Measurements from ENCODE around the gene SOHLH2. TPM values are rescaled to one million over a fixed set of nuclear protein-coding genes. Genes with fewer than 3 reads are reported as not detected.
A peak's percentile ranks its signal among the peaks of the same experiment; 100 is the strongest.

Gene SOHLH2
- total and polyA plus RNA-seq, 2 experiments from 2014 or later: 0.93 TPM; not detected in 1

GRCh38 chr13:36133950-36134626 lies 80.3 kb downstream of the SOHLH2 start:
- TF ChIP-seq CTCF (IDR thresholded peaks at IDR 0.05; ENCODE audit: poor library complexity) (no peak), EZH2 (IDR thresholded peaks at IDR 0.05; ENCODE audit: borderline replicate concordance) (no peak), EZH2phosphoT487 (IDR thresholded peaks at IDR 0.05; ENCODE audit: low read depth, severe bottlenecking, unreplicated experiment) (no peak)
- Histone ChIP-seq H3K79me2 (no peaks in the 10 kb centered on the region), H3K9me2 (replicated peaks; ENCODE audit: insufficient read depth) (no peaks in the 10 kb centered on the region), H3K27me3 (peaks cover 54% of the 10 kb centered on the region), H3K4me1 (ENCODE audit: insufficient read depth) (no peaks in the 10 kb centered on the region), H3K27ac (no peak overlapping the region), H4K20me1 (ENCODE audit: insufficient read depth, poor library complexity, severe bottlenecking) (no peaks in the 10 kb centered on the region), H3K36me3 (replicated peaks; ENCODE audit: insufficient read depth, low read depth) (no peaks in the 10 kb centered on the region), H3K4me2 (no peak overlapping the region), H3K9me3 (ENCODE audit: low read depth) (no peaks in the 10 kb centered on the region), H3K4me3 (no peak overlapping the region), H2AFZ (no peak overlapping the region)
- 86% methylated on average over 5 of the region's 5 CpGs for WGBS (ENCODE audit: low lambda C conversion rate, missing lambda C conversion rate)
- no peak for DNase-seq (ENCODE audit: low spot score)

DNA sequence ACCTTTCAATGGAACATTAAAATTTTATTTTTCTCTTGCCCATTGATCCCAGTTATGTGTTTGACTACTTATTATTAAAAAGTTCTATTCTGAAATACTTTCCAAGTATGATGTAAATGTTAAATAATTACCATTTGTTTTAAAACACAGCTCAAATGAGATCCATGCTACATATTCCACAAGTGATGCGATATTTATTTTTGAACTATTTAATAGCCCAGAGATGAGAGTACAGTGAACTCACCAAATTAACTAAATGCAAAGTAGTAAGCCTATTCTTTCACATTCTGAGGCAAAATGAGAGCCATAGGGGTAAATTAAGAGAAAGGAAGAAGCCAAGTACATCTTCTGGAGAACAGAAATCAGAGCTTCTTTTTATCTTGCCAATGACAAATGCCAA lies 82.0 kb downstream of the SOHLH2 start:
- no peak for DNase-seq (ENCODE audit: low spot score)
- no peak overlapping the region for H2AFZ ChIP-seq
- no peaks in the 10 kb centered on the region for H3K4me1 ChIP-seq (ENCODE audit: insufficient read depth)
- peaks cover 70% of the 10 kb centered on the region for H3K27me3 ChIP-seq
- H3K27ac ChIP-seq: no peak overlapping the region
- no peaks in the 10 kb centered on the region for H3K9me2 ChIP-seq (replicated peaks; ENCODE audit: insufficient read depth)
- H3K9me3 ChIP-seq (ENCODE audit: low read depth): no peaks in the 10 kb centered on the region
- TF ChIP-seq EZH2phosphoT487 (IDR thresholded peaks at IDR 0.05; ENCODE audit: low read depth, severe bottlenecking, unreplicated experiment) (no peak), EZH2 (IDR thresholded peaks at IDR 0.05; ENCODE audit: borderline replicate concordance) (no peak), CTCF (IDR thresholded peaks at IDR 0.05; ENCODE audit: poor library complexity) (no peak)
- no peaks in the 10 kb centered on the region for H4K20me1 ChIP-seq (ENCODE audit: insufficient read depth, poor library complexity, severe bottlenecking)
- no peaks in the 10 kb centered on the region for H3K79me2 ChIP-seq
- no peak overlapping the region for H3K4me3 ChIP-seq
- no peak overlapping the region for H3K4me2 ChIP-seq
- H3K36me3 ChIP-seq (replicated peaks; ENCODE audit: insufficient read depth, low read depth): no peaks in the 10 kb centered on the region
- 100% methylated on average over 1 of the region's 1 CpG for WGBS (ENCODE audit: low lambda C conversion rate, missing lambda C conversion rate)

DNA sequence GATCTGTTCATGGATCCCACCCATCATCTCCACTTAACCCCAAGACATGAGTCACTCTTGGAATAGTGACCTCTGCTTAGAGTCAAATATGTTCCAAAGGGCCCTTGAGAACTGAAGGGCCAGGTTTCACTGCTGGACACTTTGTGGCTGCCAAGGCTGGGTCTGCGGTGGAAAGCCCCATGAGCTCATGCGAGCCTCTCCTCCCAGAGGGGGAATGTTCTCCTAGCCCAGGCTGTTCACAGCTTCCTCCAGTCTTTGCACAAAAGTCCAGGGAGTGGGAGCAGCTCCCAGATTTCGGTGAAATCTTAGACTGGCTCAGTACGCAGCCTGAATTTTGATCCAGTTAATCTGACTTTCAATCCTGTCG lies 82.4 kb downstream of the SOHLH2 start:
- no peaks in the 10 kb centered on the region for H3K9me3 ChIP-seq (ENCODE audit: low read depth)
- H3K79me2 ChIP-seq: no peaks in the 10 kb centered on the region
- H3K4me2 ChIP-seq: no peak overlapping the region
- H2AFZ ChIP-seq: no peak overlapping the region
- WGBS (ENCODE audit: low lambda C conversion rate, missing lambda C conversion rate): 88% methylated on average over 5 of the region's 5 CpGs
- H3K36me3 ChIP-seq (replicated peaks; ENCODE audit: insufficient read depth, low read depth): no peaks in the 10 kb centered on the region
- H3K27ac ChIP-seq: no peak overlapping the region
- no peak overlapping the region for H3K4me3 ChIP-seq
- DNase-seq (ENCODE audit: low spot score): peak; percentile 11
- H3K4me1 ChIP-seq (ENCODE audit: insufficient read depth): no peaks in the 10 kb centered on the region
- H3K9me2 ChIP-seq (replicated peaks; ENCODE audit: insufficient read depth): no peaks in the 10 kb centered on the region
- TF ChIP-seq EZH2phosphoT487 (IDR thresholded peaks at IDR 0.05; ENCODE audit: low read depth, severe bottlenecking, unreplicated experiment) (no peak), CTCF (IDR thresholded peaks at IDR 0.05; ENCODE audit: poor library complexity) (no peak), EZH2 (IDR thresholded peaks at IDR 0.05; ENCODE audit: borderline replicate concordance) (no peak)
- peaks cover 70% of the 10 kb centered on the region for H3K27me3 ChIP-seq
- no peaks in the 10 kb centered on the region for H4K20me1 ChIP-seq (ENCODE audit: insufficient read depth, poor library complexity, severe bottlenecking)

Data from hepatocyte (in vitro differentiated cells).